ENCODE measurements around the gene LHFPL2. TPM values are rescaled to one million over a fixed set of nuclear protein-coding genes. Genes with fewer than 3 reads are reported as not detected.

The LHFPL2 gene
- polyA plus RNA-seq, 1 of the 3 experiments (the other 2 are of a cell fraction): 10.4 TPM

- Histone ChIP-seq H3K4me1 (ENCODE audit: control insufficient read depth in 1 of 2, insufficient read depth in 2 of 2, low read depth in 1 of 2, low read length in 1 of 2) (peaks cover 14 to 24% of the 10 kb centered on the region in 2 experiments), H4K20me1 (ENCODE audit: insufficient read depth) (no peaks in the 10 kb centered on the region), H3K9ac (no peak overlapping the region), H3K9me3 (no peaks in the 10 kb centered on the region), H3F3A (replicated peaks; ENCODE audit: insufficient read depth) (peaks cover 17% of the 10 kb centered on the region), H2AFZ (ENCODE audit: low read depth) (no peak overlapping the region), H3K27me3 (ENCODE audit: insufficient read depth) (no peaks in the 10 kb centered on the region), H3K4me3 (ENCODE audit: low read depth in 2 of 2, low read length in 1 of 2) (no peak overlapping the region), H3K9me2 (no peaks in the 10 kb centered on the region), H3K4me2 (no peak overlapping the region), H3K79me2 (ENCODE audit: insufficient read depth) (peaks cover 89% of the 10 kb centered on the region), H3K36me3 (replicated peaks in 1 of 2; ENCODE audit: control insufficient read depth in 1 of 2, insufficient read depth in 2 of 2, low read length in 1 of 2) (peaks cover 11 to 43% of the 10 kb centered on the region in 2 experiments), H3K27ac (ENCODE audit: low read depth in 2 of 2, low read length in 1 of 2) (peak overlapping the region in 1 of 2 experiments; percentile 7; a peak in 1 of 4 replicates)
- WGBS (ENCODE audit: low lambda C conversion rate): 42% methylated on average over 1 of the region's 1 CpG
- DNase-seq: no peak
- ChIA-PET CTCF (interaction anchor here (1.0 to 2.0 kb wide), 2 partner anchors 11 to 55 kb away, joined by 3 to 4 read pairs; no protein-coding TSS in a partner anchor), POLR2A (no interaction called here)
- TF ChIP-seq FOXM1 (IDR thresholded peaks at IDR 0.05; ENCODE audit: low read depth) (no peak), RAD21 (IDR thresholded peaks at IDR 0.05; ENCODE audit: low read length) (no peak), FOSL2 (IDR thresholded peaks at IDR 0.05; ENCODE audit: borderline replicate concordance, low read depth) (0 out of 2 replicates have a peak, but pooled peaks have one; percentile 32), JUND (IDR thresholded peaks at IDR 0.05) (0 out of 2 replicates have a peak, but pooled peaks have one; percentile 3), CTCF (IDR thresholded peaks at IDR 0.05) (no peak), MEF2A (IDR thresholded peaks at IDR 0.05; ENCODE audit: borderline replicate concordance, low read depth) (no peak)
Observed at GRCh38 chr5:78615697-78616096, 32.9 kb downstream of the LHFPL2 start.

- Histone ChIP-seq H2AFZ (ENCODE audit: low read depth) (no peak overlapping the region), H3K9ac (no peak overlapping the region), H3F3A (replicated peaks; ENCODE audit: insufficient read depth) (peaks cover 22% of the 10 kb centered on the region), H3K36me3 (replicated peaks in 1 of 2; ENCODE audit: control insufficient read depth in 1 of 2, insufficient read depth in 2 of 2, low read length in 1 of 2) (peaks cover 6 to 38% of the 10 kb centered on the region in 2 experiments), H4K20me1 (ENCODE audit: insufficient read depth) (no peaks in the 10 kb centered on the region), H3K27me3 (ENCODE audit: insufficient read depth) (no peaks in the 10 kb centered on the region), H3K27ac (ENCODE audit: low read depth in 2 of 2, low read length in 1 of 2) (peak overlapping the region in 1 of 2 experiments; percentile 7; a peak in 1 of 4 replicates), H3K4me2 (no peak overlapping the region), H3K4me3 (ENCODE audit: low read depth in 2 of 2, low read length in 1 of 2) (no peak overlapping the region), H3K9me2 (no peaks in the 10 kb centered on the region), H3K79me2 (ENCODE audit: insufficient read depth) (peaks cover 85% of the 10 kb centered on the region), H3K4me1 (ENCODE audit: control insufficient read depth in 1 of 2, insufficient read depth in 2 of 2, low read depth in 1 of 2, low read length in 1 of 2) (peaks cover 20 to 31% of the 10 kb centered on the region in 2 experiments), H3K9me3 (no peaks in the 10 kb centered on the region)
- no peak for DNase-seq
- CTCF ChIA-PET: interaction anchor here (0.9 to 1.4 kb wide), 5 partner anchors 9 to 81 kb away, joined by 3 to 8 read pairs (median 3); partner anchors contain the start of gene LHFPL2
- POLR2A ChIA-PET: no interaction called here
- TF ChIP-seq RXRA (IDR thresholded peaks at IDR 0.05; ENCODE audit: borderline replicate concordance, low read depth) (no peak), JUND (IDR thresholded peaks at IDR 0.05) (no peak), ELF1 (IDR thresholded peaks at IDR 0.05) (no peak)
Observed at GRCh38 chr5:78614816-78615215, 33.8 kb downstream of the LHFPL2 start.

- peaks cover 6 to 38% of the 10 kb centered on the region in 2 experiments for H3K36me3 ChIP-seq (replicated peaks in 1 of 2; ENCODE audit: control insufficient read depth in 1 of 2, insufficient read depth in 2 of 2, low read length in 1 of 2)
- no peak overlapping the region for H3K9ac ChIP-seq
- CTCF ChIA-PET: interaction anchor here (1.2 to 1.5 kb wide), 2 partner anchors 47 to 79 kb away, joined by 3 to 8 read pairs; no protein-coding TSS in a partner anchor
- H2AFZ ChIP-seq (ENCODE audit: low read depth): no peak overlapping the region
- peaks cover 21 to 40% of the 10 kb centered on the region in 2 experiments for H3K4me1 ChIP-seq (ENCODE audit: control insufficient read depth in 1 of 2, insufficient read depth in 2 of 2, low read depth in 1 of 2, low read length in 1 of 2)
- H3K4me3 ChIP-seq (ENCODE audit: low read depth in 2 of 2, low read length in 1 of 2): no peak overlapping the region
- TF ChIP-seq CTCF (IDR thresholded peaks at IDR 0.05) (no peak), NFIC (IDR thresholded peaks at IDR 0.05; ENCODE audit: borderline replicate concordance) (no peak), MEF2A (IDR thresholded peaks at IDR 0.05; ENCODE audit: borderline replicate concordance, low read depth) (no peak), RFX5 (IDR thresholded peaks at IDR 0.05; ENCODE audit: low read length) (no peak), TCF12 (IDR thresholded peaks at IDR 0.05) (no peak), RAD21 (IDR thresholded peaks at IDR 0.05; ENCODE audit: low read length) (no peak), FOSL2 (IDR thresholded peaks at IDR 0.05; ENCODE audit: borderline replicate concordance, low read depth) (no peak), RXRA (IDR thresholded peaks at IDR 0.05; ENCODE audit: borderline replicate concordance, low read depth) (no peak), NRF1 (IDR thresholded peaks at IDR 0.05; ENCODE audit: low read depth, low read length) (no peak), MAX (IDR thresholded peaks at IDR 0.05; ENCODE audit: low read depth) (no peak), MXI1 (IDR thresholded peaks at IDR 0.05; ENCODE audit: low read depth, low read length) (no peak)
- no peaks in the 10 kb centered on the region for H3K9me2 ChIP-seq
- H3F3A ChIP-seq (replicated peaks; ENCODE audit: insufficient read depth): peaks cover 32% of the 10 kb centered on the region
- no peaks in the 10 kb centered on the region for H3K27me3 ChIP-seq (ENCODE audit: insufficient read depth)
- no peak for DNase-seq
- H3K4me2 ChIP-seq: no peak overlapping the region
- H4K20me1 ChIP-seq (ENCODE audit: insufficient read depth): no peaks in the 10 kb centered on the region
- no peaks in the 10 kb centered on the region for H3K9me3 ChIP-seq
- POLR2A ChIA-PET: no interaction called here
- H3K27ac ChIP-seq (ENCODE audit: low read depth in 2 of 2, low read length in 1 of 2): peak overlapping the region in 1 of 2 experiments; percentile 99; a peak in 1 of 4 replicates
- 50% methylated on average over 4 of the region's 4 CpGs for WGBS (ENCODE audit: low lambda C conversion rate)
- peaks cover 90% of the 10 kb centered on the region for H3K79me2 ChIP-seq (ENCODE audit: insufficient read depth)
Observed at GRCh38 chr5:78613756-78614155, 34.8 kb downstream of the LHFPL2 start.
